NCI-H1694 (cell line): ENCODE measurements around the gene COX4I1.

Source experiments
- DNase-seq: peaks from one replicate; lab custom pipeline; 2025; lab: John Stamatoyannopoulos, UW

The COX4I1 gene

GRCh38 chr16:85799497-85800320 lies at the start of gene COX4I1, which contains the start of gene EMC8:
Gene COX4I1, plus strand, starts transcription at chr16:85799695. Its CDS starts 1,511 bp downstream, at chr16:85801206.
Gene EMC8, minus strand, starts transcription at chr16:85799544. Its CDS starts 249 bp downstream, at chr16:85799295.
- peak; percentile 77 for DNase-seq

GRCh38 chr16:85749771-85750145 lies 49.7 kb upstream of the COX4I1 start:
- no peak for DNase-seq

- DNase-seq = no peak
Measured at GRCh38 chr16:85750146-85750826, 49.2 kb upstream of the COX4I1 start.

- DNase-seq = no peak
Measured at GRCh38 chr16:85750827-85751697, 48.4 kb upstream of the COX4I1 start, which contains the start of gene C16orf74. Gene C16orf74, minus strand, starts transcription at chr16:85751096. Its CDS starts 15,879 bp downstream, at chr16:85735217.

DNA sequence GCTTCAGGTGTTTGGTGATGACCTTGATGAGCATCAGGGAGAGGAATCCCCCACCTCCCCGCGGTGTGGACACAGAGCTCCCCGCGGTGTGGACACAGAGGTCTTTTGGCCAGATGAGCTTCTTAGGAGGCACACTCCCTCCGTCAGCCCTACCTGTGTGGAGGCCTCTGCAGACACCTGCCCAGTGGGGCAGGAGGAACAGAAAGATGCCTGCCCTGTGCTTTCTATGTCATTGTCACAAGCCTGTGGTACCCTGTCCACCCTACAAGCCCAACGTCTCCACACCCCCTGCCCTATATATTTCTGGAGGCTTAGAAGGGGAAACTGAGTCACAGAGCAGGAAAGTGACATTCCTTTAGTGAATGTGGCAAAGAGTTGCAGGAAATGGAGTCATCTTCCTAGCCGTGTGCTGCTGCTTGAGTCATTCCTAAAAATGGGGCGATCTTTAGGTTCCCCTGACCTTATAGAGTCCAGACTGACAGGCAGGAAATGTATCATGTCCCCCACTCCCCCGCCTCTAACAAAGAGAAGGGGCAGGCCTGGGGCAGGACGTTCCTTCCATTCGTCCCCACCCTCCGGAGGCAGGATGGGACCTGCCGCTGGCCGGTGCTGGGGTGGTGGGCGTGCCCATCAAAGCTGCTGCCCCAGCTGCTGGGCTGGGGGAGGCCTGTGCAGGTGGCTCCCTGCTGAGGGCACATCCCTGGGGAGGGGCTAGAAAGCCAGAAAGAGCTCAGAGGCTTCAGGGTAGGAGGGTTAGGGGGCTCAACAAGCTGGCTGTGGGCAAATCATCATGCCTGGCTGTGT lies 47.6 kb upstream of the COX4I1 start:
- no peak for DNase-seq

- DNase-seq = no peak
Measured at GRCh38 chr16:85752511-85753420, 46.7 kb upstream of the COX4I1 start.

- DNase-seq = no peak
Measured at GRCh38 chr16:85753559-85753958, 45.9 kb upstream of the COX4I1 start.

DNA sequence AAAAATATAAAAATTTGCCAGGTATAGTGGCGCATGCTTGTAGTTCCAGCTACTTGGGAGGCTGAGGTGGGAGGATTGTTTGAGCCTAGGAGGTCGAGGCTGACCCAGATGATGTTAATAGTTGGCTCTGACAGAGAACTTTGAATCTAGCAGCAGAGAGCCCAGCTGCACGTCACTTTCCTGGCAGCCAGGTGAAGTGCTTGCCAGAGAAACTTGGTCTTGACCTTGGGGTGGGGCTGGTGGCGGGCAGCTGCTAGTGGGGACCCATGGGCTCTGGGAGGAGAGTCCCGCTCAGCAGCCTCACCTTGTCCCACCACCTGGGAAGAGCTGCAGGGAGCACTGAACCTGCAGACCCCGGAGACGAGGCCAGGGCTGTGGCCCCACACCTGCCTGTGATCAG lies 45.5 kb upstream of the COX4I1 start:
- DNase-seq = no peak

DNA sequence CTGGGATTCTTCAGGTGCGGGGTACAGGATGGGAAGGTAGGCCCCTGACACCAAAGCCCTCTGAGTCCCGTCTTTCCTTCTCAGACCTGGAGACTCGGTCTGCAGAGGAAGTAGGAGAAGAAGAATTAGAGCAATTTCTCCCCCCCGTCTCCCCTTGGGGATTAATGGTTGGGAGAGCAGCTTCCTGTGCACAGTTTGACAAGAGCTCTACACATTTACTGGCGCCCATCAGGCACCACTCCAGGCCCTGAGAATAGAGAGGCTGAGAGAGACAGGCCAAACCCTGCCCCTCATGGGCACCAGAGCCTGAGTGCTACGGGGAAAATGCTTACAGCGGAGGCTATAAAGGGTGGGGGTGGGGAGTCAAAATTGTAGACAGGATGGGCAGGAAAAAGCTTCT lies 45.1 kb upstream of the COX4I1 start:
- no peak for DNase-seq

DNA sequence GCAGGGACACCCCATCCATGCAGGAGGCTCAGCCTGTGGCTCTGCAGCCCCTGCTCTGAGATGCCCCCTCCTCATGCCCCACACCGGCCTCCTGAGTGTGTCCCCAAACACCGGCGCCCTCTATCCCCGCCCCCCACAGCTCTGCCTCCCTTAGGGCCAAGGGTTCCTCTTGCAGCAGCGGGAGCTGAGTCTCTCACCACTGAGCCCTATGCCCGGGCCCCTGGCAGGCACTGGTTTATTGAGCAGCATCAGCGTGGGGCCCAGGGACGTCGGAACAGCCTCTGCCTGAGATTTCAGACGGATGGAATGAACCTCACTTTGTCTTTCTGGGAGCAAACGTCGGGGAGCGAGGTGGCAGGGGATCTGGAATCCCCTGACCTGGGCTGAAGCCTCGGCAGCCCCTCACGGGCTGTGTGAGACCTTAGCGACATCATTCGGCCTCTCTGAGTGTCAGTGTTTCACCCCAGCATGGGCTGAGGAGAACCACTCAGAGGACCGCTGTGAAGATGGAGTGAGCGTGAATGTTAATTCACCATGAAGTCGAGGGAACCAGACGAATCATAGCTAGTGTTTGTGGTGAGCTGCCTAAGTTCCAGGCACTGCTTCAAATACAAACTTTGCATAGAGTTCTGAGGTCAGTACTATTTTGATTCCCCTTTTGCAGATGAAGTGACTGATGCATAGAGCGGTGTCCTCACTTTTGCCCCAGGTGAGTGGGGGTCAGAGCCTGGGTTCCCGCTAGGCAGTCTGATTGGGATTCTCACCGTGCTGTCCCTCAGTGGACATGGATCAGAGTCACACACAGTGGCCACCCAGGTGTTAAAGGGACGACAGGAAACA lies 43.3 kb upstream of the COX4I1 start:
- DNase-seq = no peak

GRCh38 chr16:85757341-85757822 lies 42.1 kb upstream of the COX4I1 start:
- DNase-seq = no peak

DNA sequence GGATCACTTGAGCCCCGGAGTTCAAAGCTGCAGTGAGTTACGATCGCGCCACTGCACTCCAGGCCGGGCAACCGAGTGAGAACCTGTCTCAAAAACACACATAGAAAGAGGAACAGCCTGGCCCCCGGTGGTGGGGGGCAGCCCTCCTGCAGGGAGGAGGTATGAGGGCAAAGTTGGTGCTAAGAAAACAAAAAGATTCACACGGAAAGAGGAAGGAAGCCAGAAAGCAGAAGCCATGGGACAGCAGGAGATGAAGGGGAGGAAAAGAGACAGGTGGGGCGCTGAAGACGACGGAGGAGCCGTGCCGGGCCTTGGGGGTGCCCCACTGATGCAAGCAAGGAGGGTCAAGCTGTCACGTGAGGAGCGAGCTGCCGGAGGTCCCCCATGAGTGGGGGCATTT lies 40.4 kb upstream of the COX4I1 start:
- DNase-seq = no peak

DNA sequence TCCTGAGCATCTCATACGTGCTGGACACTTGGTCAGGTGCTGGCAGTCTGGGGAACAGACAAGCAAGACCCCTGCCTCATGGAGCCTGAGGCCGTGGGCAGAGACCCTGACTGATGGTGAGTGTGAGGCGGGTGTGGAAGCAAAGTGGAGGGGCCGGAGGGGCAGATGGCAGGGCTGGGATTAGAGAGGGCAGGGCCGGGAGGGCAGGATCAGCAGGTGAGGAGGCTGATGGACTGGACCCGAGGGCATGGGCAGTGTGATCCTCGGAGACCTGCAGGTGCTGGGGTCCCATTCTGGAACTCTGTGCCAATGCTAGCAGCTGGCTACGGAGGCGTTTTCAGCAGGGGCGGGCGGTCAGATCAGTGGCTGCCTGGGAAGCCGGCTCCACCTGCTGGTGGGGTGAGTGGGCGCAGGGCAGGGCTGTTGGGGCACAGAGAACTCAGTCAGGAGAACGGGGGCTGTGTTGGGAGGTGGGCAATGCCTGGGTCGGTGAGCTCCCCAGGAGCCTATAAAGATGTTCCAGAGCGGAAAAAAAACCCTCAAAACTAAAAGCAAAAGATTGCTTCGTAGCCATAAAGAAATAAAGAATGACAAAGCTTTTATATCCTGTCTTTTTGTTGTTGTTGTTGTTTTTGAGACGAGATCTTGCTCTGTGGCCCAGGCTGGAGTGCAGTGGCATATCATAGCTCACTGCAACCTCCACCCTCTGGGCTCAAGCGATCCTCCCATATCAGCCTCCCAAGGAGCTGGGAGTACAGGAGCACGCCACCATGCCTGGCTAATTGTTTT lies 39.7 kb upstream of the COX4I1 start:
- DNase-seq = no peak

GRCh38 chr16:85761861-85762260 lies 37.6 kb upstream of the COX4I1 start:
- no peak for DNase-seq

- no peak for DNase-seq
Measured at GRCh38 chr16:85762970-85763369, 36.5 kb upstream of the COX4I1 start.

DNA sequence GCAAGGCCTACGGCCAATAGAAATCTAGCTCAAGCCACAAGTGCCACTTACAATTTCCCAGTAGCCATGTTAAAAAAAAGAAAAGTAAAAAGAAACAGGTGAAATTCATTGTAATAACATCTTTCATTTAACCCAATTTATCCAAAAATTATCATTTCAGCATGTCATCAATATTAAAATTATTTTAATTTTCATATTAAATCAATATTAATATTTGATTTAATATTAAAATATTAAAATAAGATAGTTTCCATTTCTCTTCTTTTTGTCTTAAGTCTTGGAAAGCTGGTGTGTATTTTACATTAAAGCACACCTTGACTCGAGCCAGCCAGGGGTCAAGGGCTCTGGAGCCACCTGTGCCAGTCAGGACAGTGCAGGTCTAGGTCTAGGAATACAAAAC lies 35.9 kb upstream of the COX4I1 start:
- no peak for DNase-seq

DNA sequence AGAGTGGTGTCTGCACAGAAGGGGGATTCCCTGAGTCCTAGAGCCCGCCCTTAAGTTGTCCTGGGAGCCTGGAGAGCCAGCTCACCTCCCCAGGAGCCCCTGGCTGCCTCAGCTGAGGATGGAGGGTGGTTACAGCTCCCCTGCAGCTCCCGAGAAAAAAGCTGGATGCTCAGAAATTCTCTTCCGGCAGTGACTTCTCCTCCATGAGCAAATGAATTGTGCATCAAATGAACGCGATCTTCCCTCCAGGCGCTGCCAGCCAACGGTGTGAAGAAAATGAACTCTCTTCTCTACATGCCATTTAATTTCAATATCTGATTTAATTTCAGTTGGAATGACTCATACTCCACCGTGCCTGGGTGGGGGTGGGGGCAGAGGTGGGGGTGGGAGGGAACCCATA lies 34.3 kb upstream of the COX4I1 start:
- DNase-seq = no peak

- no peak for DNase-seq
Measured at GRCh38 chr16:85765767-85766166, 33.7 kb upstream of the COX4I1 start.
